Measurements from ENCODE around the gene CEBPB.
"Not testable (repeated sequence)": the region's sequence is repeated elsewhere in the genome, so short reads cannot be mapped to it uniquely, and the experiment has no call there.

Gene CEBPB

DNA sequence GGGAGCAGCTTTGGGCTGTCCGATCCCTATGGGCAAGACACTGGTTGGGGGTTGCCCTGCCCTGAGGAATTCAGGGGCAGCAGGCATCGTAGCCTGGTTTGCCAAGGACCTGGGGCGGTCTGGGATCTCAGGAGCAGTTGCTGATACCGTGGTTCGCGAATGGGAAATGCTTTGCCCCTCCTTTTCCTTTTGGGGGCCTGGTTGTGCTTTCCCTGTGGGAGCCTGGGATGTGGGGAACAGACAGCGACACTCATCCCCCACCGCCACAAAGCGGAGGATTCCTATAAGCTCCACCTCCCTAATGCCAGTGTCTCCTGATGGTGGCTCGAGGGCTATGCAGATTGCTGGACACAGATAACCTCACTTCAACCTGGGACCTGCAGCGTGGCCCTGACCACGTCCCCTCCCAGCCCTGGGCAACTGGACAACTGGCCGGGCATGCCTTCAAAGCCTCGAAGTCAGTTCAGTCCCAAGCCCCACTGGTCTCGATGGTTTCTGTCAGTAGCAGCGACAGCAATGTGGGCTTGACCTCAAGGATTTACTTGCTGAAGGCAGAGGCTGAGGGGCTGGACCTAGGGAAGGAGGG, 3.3 kb downstream of the CEBPB start:
- DNase-seq (ENCODE audit: low spot score) = no peak

DNA sequence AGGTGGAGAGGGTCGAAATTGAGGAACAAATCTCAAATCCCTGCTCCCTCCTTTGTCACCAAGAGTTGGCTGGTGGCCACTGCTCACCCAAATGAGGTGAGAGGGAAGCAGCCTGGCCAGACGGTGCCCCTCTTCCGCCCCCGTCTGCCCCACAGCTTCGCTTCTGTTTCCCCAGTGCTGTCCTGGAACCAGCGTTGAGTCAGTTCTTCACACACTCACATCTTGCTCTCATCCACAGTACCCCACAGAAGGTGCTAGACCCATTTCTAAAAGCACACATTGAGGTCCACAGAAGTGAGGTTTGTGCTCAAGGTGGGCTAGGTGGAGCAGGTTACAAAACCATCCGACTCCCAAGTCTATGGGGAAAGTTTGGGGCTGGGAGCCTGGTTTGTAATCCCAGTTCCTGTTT, 3.8 kb downstream of the CEBPB start:
- no peak for DNase-seq (ENCODE audit: low spot score)

DNA sequence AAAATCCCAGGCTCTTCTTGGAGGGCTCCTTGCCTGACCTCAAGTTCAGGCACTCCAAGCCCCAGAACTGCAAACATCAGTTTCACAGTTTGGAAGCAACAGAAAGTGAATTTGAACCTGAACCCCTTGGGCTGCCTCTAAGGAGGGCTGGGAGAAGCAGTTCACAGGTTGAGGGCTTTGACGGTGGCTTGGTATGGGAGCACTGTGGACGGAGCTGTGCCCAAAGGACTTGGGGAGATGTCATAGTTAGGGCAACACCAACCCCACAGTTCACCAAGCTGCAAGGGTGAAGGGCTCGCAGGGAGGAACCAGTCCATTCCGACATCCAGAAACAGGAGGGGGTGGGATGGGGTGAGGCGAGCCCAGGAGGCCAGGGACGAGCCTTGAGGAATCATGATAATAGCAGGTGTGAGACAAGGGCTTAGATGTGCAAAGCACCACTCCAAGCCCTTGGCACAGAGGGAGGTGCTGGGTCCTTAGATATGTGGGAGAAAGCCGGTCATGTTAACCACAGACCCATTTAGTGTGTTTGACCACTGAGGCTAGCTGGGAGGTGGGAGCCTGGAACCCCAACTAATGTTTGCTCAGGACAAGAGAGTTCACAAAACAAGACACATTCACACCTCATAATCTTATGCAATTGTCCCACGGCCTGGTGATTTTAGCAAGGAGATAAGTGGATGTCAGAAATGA, 4.3 kb downstream of the CEBPB start:
- no peak for DNase-seq (ENCODE audit: low spot score)

DNA sequence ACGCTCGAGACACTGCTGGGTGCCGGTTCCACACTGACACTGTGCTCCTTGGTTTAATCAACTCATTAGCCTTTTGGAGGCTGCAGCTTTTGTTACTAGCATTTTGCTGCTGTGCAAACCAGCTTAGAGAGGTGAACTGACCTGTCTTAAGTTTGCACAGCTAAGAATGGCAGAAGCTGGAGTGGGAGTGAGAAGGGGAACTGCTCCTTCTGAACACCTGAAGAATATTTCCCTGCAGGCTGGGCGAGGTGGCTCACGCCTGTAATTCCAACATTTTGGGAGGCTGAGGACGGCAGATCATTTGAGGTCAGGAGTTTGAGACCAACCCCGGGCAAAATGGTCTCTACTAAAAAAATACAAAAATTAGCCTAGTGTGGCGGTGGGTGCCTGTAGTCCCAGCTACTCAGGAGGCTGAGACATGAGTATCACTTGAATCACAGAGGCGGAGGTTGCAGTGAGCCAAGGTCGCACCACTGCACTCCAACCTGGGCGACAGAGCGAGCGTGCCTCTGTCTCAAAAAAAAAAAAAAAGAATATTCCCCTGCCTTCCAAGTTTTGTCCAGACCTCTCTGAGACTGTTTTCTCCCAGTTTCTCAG, 5.0 kb downstream of the CEBPB start:
- no peak for DNase-seq (ENCODE audit: low spot score)

DNA sequence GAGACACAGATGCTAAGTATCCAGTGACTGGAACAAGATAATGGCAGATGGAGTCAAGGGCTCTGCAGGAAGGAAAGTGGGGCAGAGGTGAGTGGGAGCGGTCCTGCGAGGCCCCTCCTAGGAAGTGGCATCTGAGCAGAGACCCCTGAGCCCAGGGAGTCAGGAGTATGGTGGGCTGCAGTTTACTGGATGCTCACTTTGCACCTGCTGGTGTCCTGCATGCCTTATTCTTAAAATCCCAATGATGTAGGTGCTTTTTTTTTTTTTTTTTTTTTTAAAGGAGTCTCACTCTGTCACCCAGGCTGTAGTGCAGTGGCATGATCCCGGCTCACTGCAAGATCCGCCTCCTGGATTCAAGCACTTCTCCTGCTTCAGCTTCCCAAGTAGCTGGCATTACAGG, 5.6 kb downstream of the CEBPB start:
- DNase-seq (ENCODE audit: low spot score) = no peak

DNA sequence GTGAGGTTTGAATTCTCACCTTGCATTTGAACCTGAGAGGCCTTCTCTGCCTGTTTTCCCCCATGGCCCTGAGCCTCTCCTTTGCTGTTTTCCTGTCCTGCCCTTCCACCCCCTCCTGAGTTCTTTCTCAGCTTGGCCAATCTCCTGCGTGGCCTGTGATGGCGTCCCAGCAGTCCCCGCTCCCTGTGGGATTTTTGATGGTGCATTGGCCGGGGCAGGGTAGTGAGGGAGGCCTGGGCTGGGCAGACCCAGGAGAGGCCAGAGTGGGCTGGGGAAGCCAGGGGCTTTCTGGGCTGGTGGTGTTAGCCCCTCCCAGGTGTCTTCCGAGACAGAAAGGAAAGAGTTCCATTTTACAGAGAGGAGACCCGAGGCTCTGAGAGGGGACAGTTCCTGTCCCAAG, 6.3 kb downstream of the CEBPB start:
- no peak for DNase-seq (ENCODE audit: low spot score)

DNA sequence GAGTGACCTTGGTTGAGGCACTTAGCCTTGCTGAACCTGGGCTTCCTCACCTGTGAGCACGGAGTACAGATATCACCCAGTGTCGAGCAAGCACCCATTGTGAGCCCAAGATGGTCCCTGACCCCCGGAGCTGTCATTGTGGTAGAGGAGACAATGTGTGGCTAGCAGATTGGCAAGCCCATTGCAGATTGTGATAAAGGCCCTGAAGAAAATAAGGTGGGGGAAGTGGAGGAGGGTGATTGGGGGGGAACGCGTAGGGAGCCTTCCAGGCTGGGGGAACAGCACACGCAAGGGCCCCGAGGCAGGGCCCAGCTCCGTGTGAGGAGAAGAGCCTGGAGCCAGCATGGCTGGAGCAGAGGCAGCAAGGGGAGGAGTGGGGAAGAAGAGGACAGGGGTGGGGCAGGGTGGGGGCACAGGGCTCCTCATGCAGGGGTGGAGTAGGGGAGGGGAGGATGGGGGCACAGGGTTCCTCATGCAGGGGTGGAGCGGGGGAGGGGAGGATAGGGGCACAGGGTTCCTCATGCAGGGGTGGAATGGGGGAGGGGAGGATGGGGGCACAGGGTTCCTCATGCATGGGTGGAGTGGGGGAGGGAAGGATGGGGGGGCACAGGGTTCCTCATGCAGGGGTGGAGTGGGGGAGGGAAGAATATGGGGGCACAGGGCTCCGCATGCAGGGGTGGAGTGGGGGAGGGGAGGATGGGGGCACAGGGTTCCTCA, 7.0 kb downstream of the CEBPB start:
- no peak for DNase-seq (ENCODE audit: low spot score)

DNA sequence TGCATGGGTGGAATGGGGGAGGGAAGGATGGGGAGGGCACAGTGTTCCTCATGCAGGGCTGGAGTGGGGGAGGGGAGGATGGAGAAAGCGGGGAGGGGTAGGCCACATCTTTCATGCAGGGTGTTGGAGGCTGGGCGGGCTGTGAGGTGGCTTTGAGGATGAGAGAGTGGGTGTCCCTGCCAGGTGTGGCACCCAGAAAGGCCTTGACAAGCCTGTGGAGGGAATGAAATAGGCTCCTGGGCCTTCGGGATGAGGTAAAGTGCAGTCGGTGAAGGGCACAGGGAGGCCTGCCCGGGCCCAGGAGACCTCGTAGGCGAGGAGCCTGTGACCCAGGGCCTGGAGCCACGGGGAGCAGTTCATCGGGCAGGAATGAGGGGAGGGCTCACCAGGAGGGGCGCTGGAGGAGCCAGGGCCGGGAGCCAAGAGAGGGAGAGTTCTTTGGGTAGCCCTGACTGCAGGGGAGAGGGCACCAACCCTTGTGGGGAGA, 7.6 kb downstream of the CEBPB start:
- no peak for DNase-seq (ENCODE audit: low spot score)

DNA sequence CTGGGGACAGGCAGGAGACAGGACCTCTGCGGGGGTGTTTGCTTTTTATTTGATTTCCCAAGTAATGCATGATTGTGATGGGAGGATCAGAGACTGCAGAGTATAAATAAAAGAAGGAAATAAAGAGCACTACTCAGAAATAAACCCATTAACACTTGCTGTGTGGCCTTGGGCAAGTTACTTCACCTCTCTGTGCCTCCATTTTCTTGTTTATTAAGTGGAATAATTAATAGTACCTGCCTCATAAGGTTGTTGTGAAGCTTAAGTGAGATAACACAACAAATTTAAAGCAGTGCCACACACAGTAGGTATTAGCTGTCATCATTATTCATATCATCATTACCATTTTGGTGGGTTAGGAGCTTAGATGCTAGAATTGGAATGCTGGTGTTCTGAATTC, 8.1 kb downstream of the CEBPB start:
- DNase-seq (ENCODE audit: low spot score) = no peak

DNA sequence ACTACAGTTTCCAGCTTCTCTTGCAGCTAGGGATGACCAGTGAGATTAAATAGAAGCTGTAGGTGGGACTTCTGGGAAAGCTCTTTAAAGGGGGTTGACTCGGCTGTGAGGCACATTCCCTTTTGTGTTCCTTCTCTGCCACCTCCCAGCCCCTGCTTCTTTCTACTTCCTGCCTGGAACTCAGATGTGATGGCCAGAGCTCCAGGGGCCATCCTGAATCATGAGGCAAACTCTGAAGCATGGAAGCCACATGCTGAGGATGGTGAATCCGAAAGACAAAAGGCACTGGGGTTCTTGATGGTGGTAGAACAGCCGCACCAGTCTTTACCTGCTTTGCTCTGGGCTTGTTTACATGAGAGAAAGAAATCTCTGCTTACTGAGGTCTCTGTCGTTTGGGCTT, 9.1 kb downstream of the CEBPB start:
- DNase-seq (ENCODE audit: low spot score) = no peak

DNA sequence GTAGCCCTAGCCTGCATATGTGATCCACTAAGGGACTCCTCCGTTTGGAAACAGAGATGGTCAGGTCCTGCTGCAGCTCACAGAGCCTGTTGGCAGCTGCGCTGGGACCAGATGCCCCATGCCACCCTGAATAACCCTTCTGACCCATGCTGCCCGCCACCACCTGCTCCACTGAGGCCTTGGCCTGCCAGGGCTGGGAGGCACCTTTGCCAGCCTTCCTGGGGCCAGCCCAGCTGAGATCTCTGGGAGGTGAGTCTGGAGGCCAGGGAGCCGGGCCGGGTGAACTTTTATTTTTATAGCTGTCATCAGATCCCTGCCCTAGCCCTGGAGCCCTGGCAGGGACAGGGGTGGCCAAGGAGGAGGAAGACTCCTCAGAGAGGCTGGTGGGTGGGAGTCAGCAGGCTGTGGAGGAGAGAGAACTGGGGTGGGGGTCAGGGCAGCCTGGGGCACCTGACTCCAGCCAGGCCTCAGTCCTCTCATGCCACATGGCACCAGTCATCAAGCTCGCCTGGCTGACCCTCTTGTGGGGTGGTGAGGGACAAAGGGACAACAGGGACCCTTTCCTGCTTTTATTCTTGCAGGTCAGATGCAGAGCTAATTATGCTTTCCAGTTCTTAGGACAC, 10.0 kb downstream of the CEBPB start:
- no peak for DNase-seq (ENCODE audit: low spot score)

DNA sequence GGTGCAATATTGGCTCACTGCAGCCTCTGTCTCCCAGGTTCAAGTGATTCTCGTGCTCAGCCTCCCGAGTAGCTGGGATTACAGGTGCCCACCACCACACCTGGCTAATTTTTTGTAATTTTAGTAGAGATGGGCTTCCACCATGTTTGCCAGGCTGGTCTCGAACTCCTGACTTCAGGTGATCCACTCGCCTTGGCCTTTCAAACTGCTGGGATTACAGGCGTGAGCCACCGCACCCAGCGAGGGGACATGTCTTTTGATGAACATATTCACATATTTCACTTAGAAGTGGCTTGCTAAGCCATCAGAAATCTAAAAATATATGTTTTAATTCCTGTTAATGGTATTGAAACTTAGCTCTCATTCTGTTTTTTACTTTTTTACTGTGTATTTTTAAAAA, 11.1 kb downstream of the CEBPB start:
- DNase-seq (ENCODE audit: low spot score) = not testable (repeated sequence)

DNA sequence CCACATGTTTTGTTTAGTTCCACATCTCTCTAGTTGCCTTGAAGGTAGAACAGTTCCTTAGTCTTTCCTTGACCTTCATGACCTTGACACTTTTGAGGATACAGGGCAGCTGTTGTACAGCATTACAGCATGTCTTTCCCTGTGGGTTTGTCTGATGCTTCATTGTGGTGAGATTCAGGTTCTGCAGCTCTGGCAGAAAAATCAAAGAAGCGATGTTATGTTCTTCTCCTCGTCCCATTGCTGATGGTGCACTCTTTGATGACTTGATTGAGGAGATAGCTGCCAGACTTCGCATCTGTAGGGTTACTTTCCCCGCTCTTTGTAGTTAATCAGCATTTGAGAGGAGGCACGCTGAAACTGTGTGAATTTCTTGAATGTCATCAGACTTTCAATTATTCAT, 12.0 kb downstream of the CEBPB start:
- DNase-seq (ENCODE audit: low spot score) = no peak

DNA sequence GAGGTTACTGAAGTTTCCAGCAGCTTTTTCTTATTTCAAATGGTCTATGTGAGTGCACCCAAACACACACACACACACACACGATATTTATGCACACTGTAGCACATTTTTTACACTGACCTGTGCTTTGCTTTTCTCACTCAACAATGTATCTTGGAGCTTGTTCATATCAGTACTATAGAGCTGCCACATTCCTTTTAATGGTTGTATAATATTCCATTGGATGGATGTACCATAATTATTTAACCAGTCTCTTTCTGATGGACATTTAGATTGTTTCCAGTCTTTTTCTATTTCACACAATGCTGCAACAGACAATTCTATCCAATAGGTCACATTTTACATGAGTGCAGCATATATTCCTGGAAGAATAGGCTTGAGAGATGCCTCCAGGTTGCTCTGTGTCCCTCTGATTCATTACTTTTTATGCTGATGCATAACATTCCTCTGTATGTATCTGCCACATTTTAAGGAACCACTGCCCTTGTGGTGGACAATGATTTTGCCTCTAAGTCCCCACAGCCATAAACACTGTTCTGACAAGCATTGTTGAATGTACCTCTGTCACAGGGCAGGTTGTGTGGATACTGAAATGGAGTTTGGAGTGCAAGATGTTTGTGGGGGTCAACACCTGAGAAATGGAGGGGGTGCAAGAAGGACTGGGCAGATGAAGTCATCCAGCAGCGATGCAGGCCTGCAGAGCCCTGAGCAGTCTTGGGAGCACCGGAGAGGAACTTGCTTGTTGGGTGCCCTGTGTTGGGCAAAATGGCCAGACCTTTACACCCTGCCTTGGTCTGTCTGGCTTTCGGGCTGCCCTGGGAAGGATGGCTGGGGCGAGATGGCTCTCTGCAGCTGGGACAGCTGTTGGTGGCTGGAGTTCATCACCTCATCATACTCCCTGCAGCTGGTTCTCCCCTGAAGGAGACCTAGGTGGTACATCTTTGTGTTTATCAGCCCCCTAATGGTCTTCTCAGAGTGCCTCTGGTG, 13.6 kb downstream of the CEBPB start:
- DNase-seq (ENCODE audit: low spot score) = no peak

DNA sequence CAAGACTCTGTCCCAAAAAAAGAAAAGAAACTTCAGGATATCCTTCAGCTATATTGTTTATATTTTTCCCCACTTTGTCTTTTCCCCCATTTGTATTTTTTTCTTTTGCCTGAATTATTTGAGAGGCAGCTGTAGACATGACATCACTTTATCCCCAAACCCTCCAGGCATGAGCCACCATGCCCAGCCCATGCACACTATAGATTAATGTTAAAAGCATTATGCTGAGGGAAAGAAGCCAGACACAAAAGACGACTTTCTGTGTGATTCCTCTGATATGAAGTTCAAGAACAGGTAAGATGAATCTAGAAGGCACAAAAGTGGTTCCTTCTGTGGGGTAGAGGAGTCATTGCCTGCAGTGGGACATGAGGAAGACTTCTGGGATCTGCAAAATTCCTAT, 16.4 kb downstream of the CEBPB start:
- DNase-seq (ENCODE audit: low spot score) = no peak

DNA sequence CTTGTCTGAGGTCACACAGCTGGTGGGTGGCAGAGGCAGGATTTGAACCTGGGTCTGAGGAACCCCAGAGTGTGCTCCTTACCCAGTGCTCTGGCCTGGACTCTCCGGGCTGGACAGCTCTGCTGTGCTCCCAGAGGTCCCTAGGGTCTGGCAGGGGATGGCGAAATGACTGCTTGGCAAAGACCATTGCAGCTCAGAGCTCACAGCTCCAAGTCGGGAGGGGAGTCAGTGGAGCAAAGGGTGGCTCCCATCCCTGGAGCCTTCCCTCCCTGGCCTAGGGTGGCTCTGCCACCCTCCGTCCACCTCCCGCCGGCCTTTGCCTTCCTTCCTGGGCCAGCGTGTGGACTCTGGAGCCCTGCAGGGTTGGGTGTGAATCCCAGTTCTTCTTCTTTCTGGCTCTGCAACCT, 17.5 kb downstream of the CEBPB start:
- no peak for DNase-seq (ENCODE audit: low spot score)

DNA sequence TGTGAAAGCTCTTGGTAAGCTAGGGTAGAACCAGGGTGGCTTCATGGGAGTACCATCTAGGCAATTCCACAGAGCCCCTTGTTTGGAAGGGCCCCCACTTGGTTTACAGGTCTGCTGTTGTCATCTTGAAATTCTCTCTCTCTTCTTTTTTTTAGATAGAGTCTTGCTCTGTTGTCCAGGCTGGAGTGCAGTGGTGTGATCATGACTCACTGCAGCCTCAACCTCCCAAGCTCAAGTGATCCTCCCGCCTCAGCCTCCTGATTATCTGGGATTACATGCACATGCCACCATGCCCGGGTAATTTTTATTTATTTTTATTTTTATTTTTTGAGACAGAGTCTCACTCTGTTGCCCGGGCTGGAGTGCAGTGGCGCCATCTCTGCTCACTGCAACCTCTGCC, 18.2 kb downstream of the CEBPB start:
- not testable (repeated sequence) for DNase-seq (ENCODE audit: low spot score)

DNA sequence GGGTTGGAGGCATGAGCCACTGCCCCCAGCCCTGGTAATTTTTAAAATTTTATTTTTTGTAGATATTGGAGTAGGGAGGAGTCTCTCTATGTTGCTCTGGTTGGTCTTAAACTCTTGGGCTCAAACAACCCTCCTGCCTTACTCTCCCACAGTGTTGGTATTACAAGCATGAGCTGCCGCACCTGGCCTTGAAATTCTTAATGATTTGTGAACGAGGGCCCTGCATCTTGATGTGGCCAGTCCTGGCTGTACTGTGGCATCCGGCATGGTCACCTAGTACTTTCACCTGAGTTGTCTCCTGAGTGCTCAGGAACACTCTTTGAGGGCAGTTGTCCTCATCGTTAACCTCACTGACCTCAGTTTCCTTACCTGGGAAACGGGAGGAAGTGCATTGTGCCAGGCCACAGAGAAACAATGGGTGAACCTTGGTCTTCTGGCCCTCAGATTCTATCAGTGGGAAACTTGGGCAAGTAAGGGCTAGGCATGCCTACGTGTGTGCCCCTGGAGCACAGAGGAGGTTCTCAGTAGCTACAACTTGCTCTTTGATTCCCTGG, 19.5 kb downstream of the CEBPB start:
- no peak for DNase-seq (ENCODE audit: low spot score)

DNA sequence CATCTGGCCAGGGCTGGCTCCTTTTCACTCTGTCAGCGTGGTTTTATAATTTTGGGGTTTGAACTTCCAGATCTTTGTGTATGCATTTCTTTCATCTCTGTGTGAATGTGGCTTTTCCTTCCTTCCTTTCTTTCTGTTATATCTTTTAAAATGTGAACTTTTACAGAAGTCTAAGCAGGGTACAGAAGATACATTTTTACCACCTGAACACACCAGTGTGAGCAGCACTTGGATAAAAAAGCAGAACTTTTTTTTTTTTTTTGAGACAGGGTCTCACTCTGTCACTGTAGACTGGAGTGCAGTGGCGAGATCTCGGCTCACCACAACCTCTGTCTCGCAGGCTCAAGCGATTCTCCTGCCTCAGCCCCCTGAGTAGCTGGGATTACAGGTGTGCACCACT, 20.5 kb downstream of the CEBPB start:
- no peak for DNase-seq (ENCODE audit: low spot score)

DNA sequence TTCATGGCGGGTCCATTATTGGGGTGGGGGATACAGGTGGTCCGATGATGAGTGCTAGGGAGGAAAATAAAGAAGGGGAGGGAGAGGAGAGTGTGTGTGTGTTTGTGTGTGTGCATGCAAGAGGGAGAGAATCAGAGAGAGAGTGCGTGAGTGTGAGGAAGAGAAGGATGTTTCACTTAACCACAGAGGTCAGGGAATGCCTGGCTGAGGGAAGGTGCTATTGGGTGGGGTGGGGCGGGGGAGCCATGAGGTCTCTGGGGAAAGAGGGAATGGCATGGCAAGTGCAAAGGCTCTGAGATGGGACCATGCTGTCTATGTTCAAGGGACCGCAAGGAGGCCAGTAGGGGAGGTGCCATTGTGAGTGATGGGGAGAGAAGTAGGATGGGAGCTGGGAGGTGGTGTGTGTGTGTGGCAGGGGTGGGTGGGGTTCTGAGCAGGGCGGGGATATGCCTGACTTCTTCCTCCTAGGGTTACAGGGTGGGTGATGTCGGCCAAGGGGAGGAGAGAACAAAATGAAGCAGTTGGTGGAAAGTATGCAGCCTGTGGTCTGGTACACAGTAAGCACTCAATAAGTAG, 23.0 kb downstream of the CEBPB start:
- no peak for DNase-seq (ENCODE audit: low spot score)

All from germinal center (tissue), 1 donor.